Left lobe of liver (tissue), 2 donors: ENCODE results near the gene EBLN2. TPM values are rescaled to one million over a fixed set of nuclear protein-coding genes. Genes with fewer than 3 reads are reported as not detected.

Source experiments
- ATAC-seq: fragments of 200-7000 bp; cut with Tn5 transposase; one replicate; pipeline ENCODE4 v1.9.1; 2020; ENCODE audit warnings: mild to moderate bottlenecking, moderate library complexity
- DNase-seq: peaks from one replicate; pipeline ENCODE4 v3.0.0-alpha.2; 2020; ENCODE audit warnings: low spot score
- total RNA-seq: library from RNA; stranded (reverse); gene quantifications from one replicate; pipeline ENCODE4 v1.2.1, GENCODE V29; 2021
- donor health status: DM: no; HTN: no; CAD: no; lungs with moderate emphysema.
- donor health status: DM: no; HTN: yes; CAD: no.

The EBLN2 gene
- total RNA-seq = 2.0 TPM

DNA sequence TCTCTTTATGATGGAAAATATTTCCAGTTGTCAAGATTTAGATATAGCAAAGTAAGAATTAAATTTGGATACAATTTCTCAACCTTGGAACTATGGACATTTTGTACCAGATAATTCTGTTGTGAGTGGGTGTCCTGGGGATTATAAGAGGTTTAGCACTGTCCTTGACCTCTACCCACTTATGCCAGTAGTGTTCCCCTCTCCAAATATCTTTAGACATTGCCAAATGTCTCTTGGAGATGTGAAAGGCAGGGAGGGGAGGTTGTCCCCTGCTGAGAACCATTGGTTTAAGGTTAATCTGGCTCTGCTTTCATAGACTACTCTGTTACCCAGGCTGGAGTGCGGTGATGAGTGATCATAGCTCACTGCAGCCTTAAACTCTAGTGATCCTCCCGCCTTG is at the start of gene EBLN2:
TSS of gene EBLN2 (plus strand) at position 244 of the 400 bp plus-strand sequence. CDS start 423 bp downstream, outside the sequence.
- no peak for DNase-seq
- ATAC-seq = no peak

DNA sequence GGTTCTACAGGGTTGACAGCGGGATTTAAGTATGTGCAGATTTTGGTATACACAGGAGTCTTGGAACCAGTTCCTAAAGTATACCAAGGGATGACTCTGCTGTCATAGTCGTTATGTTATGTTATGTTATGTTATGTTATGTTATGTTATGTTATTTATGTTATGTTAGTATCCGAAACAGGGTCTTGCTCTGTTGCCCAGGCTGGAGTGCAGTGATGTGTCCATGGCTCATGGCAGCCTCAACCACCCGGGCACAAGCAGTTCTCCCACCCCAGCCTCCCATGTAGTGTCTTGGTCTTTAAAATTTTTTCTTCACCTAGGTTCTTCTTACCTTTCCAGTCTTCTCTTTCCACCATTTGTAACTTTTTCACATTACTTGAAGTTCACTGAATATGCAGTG is 43.2 kb upstream of the EBLN2 start:
- ATAC-seq (no peak), DNase-seq (no peak)

DNA sequence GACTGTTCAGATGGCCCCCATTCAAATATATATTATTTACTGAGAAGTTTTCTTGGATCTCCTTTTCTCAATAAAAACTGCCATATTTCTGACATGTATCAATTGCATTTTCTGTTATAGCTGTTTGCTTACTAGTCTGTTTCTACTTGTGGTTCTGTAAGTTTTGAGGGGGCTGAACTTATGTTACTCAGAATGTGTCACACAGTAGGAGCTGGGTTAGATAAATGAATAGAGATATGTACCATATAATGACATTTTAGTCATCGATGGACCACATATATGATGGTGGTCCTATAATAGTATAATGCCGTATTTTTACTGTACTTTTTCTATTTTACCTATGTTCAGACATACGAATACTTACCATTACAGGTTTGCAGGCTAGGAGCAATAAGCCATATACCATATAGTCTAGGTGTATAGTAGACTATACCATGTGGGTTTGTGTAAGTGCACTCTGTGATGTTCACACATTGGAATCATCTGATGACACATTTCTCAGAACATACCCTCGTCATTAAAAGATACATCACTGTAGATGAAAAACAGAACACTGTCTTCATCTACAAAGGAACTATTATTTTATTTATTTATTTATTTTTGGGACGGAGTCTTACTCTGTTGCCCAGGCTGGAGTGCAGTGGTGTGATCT is 42.5 kb upstream of the EBLN2 start:
- ATAC-seq (no peak), DNase-seq (no peak)

DNA sequence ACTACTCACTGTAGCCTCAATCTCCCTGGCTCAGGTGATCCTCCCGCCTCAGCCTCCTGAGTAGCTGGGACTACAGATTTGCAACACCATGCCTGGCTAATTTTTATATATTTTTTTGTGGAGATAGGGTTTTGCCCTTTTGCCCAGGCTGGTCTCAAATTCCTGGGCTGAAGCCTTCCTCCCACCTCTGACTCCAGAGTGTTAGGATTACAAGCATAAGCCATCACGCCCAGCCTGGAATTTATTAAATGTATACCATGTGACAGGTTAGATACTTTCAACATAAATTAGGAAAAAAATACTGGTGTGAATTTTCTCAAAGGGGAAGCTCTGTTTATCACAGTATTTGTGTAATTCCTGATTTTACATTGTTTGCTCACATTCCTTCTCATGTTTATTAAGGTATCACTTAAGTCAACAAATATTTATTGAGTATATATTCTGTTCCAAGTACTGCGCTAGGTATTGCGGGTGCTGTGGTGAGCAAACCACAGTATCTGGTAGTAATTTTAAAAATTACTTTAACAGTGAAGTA is 40.1 kb upstream of the EBLN2 start:
- DNase-seq (no peak), ATAC-seq (peak; percentile 37)

DNA sequence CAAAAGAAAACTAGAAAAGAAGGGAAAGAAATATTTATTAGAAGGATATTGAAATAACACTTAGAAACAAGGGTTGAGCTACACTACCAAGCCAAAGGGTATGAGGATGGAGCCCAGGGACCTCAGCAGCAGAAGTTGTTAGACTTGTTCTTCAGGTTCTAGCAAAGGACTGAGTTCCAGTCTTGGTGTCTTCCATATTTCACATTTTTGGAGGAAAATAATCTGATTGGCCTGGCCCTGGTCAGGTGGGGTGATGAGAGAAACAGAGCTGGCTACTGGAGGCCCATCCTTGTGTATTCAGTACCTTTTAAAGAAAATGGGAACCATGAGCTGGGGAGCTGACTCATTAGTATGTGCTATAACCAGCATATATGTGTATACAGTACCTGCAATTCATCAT is 36.6 kb upstream of the EBLN2 start:
- ATAC-seq (no peak), DNase-seq (no peak)

DNA sequence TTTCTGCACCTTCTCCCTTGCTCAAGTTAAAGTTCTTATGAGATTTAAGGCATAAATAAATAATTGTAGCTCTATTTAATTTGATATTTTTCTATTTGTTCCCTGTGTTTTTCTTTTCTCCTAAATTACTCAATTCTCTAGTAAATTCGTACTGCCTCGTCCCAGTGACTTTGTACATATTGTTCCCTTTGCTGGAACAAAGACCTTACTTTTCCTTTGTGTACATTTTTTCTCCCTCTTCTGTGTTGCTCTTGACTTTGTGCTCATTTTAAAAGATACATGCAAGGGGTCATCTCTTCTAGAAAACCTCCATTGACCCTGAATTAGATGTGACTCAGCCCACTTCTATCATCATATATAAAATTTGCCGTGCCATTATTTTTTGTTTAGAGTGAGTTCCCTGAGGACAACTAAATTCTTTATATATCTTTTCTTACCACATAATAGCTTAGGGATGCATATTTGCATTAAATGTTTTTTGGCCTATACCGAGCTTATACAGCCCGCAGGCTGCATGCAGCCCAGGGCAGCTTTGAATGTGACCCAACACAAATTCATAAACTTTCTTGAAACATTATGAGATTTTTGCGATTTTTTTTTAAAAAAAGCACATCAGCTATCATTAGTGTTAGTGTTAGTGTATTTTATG is 35.2 kb upstream of the EBLN2 start:
- no peak for DNase-seq
- ATAC-seq = no peak

DNA sequence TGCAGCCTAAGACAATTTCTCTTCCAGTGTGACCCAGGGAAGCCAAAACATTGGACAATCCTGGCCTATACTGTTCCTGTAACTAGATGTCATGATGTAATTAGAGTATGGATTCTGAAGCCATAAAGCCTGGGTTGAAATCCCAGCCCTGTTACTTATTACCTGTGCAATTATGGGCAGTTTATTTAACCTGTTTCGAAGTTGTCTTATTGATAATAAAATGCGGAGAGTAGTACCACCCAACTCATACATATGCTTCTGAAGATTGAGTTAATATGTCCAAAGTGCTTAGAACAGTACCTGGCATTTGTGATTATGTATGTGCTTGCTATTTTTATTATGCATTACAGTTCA is 34.7 kb upstream of the EBLN2 start:
- ATAC-seq (no peak), DNase-seq (no peak)

DNA sequence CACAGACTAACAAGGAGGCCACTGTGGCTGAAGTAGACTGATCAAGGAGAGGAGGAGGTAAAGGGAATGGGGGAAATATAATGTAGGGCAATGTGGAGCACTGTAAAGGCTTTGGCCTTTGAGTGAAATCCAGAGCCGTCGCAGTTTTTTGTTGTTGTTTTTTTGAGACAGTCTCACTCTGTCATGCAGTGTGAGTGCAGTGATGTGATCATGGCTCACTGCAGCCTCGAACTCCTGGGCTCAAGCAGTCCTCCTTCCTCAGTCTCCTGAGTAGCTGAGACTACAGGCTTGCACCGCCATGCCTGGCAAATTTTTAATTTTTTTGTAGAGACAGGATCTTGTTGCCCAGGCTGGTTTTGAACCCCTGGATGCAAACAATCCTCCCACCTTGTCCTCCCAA is 32.7 kb upstream of the EBLN2 start:
- ATAC-seq (no peak), DNase-seq (no peak)

DNA sequence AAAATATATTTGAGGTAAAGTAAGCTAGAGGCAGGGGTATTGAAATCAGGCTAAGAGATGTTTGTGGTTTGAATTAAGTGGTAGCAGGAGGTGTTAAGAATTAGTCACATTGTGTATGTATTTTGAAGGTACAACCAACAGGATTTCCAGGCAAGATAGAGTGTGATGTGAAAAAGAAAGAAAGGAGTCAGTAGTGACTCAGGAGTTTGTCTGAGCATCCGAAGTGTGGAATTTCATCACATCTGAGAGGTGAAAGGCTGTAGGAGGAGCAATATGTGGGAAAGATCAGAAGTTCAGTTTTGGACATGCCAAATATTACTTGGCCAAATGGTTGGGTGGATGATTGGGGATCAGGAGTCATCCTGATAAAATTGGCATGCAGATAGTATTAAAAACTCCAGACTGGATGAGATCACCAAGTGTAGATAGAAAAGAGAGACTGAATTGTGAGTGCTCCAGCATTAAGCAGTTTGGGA is 32.1 kb upstream of the EBLN2 start:
- DNase-seq (no peak), ATAC-seq (peak; percentile 88)

DNA sequence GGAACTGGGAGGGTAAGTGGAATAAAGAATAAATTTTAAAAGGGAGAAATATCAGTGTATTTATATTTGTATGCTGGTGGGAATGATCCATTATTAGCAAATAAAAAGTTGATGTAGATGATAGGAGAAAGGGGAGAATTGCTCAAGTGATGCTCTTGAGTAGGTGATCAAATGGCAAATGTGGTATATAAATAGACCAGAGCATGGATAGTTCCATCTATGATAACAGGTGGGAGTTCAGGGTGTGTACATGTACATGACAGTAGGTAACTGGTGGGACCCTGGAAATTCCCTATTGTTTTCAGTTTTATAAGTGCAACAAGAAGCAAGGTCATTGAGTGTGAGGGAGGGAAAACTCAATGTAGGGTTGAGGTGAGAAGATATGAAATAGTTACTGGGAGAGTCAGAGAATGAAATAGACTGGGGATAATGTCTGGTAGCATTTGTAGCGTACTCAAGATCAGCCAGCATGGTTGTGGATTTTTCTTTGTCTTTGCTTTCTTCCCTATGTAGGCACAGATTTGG is 31.3 kb upstream of the EBLN2 start:
- no peak for ATAC-seq
- DNase-seq = no peak

DNA sequence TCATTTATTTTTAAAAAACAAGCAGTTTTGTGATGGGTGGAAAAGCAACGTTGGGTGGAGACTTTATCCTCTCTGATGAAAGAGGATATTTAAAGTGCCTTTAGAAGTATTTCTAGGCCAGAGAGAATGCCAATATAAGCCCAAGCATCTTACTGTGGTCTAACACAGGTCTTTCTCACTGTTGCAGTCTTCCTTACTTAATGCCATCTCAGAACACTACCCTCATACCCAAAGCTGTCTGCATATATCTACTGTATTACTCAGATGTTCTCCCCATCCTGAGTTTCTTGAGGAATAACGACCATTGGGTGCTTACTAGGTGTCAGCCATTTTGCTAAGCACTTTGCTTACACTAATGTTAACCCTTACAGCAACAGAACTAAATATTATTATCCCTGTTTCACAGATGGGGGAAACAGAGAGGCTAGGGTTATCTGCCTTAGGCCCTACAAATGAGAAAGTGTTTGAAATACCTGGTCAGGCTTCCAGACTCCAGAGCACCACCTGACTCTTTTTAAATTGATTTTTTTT is 29.8 kb upstream of the EBLN2 start:
- ATAC-seq (no peak), DNase-seq (no peak)

DNA sequence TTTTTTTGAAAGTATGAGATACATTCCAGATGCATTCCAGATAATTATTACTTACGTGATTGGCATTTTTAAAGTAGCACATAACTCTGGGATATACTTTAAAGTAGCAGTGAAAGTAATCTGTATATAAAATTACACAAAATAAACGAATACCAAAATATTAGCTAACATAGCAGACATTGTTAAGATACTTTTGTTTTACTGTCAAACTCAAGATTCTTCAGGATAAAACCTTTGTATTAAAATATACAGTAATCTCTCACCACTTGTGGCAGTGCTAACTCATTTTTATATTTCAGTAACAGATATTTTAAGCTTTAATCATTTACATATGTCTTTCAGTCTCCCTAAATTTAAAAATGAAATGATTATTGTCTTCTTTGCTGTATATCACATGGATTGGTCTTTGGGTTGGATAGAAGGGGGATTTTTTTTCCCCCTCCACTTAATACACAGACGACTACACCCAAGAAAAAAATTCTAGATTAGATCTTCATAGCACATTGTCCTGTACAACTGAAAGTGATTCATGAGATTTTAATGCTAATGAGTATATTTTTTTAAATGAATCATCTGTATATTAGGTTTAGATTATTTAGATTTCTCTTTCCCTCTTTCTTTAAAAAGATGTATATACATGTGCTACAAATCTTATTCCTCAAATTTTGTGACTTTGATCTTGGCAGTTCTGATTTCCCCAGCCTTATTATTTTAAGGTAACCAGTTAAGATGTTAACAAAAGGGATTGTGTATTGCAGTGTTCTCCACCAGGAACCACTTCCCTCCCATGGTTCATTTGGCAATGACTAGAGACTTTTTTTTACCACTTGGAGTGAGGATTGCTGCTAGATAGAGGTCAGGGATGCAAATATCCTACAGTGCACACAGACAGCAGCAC is 24.5 kb upstream of the EBLN2 start:
- no peak for ATAC-seq
- DNase-seq = no peak

DNA sequence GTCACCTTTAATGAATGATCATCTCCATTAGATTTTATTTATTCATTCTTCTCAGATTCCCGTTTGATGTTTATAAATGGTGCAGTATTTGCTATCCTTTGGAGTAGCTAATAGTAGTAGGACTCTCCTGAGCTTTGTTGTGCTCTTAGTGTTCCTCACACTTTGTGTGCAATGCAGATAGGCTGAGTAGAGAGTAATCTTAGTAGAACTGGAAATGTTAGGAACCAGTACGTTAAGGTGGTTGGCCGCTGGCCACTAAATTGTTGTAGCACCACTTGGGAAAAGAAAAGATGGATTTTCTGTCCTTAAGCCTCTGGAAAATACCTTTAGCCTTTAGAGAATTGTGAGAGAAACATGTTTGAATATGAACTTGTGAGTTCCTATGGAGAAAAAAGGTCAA is 19.9 kb upstream of the EBLN2 start:
- no peak for ATAC-seq
- no peak for DNase-seq

DNA sequence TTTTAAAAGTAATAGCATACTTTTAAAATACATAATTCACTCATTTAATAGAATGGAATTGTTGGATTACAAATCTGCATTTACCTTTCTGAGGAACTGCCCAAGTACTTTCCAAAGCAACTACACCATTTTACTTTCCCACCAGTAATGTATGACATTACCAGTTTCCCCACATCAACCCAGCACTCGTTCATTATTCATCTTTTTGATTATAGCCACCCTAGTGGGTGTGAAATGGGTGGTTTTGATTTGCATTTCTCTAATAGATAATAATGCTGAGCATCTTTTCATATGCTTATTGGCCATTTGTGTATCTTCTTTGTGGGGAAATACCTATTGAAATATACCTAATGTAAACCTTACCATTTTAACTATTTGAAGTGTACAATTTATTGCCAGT is 18.0 kb upstream of the EBLN2 start:
- no peak for ATAC-seq

DNA sequence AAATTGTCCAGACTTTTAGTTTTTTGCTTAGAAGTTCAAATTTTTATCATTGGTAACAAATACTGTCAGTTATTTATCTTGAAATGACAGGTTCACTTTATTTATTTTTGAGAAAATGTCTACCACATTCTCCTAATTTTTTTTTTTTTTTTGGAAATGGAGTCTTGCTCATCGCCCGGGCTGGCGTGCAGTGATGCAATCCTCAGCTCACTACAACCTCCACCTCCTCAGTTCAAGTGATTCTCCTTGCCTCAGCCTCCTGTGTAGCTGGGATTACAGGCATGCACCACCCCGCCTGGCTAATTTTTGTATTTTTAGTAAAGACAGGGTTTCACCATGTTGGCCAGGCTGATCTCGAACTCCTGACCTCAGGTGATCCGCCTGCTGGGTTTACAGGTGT is 16.1 kb upstream of the EBLN2 start:
- DNase-seq (no peak), ATAC-seq (no peak)

More for the DNA sequence above, 18.0 kb upstream of the EBLN2 start:
- DNase-seq = no peak

DNA sequence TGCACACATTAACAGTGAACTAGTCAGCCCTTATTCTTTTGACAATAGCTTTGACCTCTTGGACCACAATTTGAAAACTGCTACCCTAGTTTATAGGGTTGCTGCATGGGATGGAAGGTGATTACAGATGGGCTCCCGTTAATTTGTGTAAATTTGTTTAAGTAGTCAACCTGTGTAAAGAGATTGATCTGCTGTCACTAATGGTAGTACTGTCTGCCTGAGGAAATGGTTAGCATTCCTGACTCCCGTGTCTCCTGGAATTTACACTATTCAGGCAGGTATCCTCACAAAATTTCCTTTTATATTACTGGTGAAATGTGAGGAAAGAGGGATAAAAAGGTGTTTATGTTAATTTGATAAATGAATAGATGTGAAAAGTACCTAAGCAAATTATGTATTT is 15.3 kb upstream of the EBLN2 start:
- DNase-seq = no peak
- no peak for ATAC-seq

DNA sequence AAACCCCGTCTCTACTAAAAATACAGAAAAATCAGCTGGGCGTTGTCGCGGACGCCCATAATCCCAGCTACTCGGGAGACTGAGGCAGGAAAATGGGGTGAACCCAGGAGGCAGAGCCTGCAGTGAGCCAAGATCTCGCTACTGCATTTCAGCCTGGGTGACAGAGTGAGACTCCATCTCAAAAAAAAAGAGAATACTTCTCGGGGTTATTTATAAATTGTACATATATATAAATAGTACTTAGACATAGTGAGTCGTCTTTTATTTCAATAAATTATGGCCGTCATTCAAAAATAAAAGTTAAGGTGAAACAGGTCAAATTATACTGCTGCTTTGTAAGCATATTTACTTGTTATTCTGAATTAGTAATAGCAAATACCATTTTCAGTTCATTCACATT is 12.1 kb upstream of the EBLN2 start:
- ATAC-seq = no peak

DNA sequence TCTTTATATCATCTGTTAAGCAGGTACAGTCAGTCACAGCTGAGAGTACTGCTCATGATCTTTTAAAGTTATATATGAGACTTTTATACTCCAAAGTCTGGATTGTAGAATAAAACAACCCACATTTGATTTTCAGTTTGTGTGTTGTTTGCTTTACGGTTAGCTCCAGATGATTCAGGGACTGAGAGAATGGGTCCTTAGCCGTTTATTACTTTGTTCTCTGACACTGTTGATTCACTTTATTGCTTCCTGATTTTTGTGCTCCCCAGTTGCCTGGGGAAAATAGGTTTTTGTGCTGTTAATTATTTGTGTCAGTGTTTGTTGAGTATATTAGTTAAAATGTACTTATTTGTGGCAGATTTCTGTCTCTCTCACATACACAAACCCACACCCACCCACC is 8.6 kb upstream of the EBLN2 start:
- DNase-seq (no peak), ATAC-seq (no peak)

More for the DNA sequence above, 12.1 kb upstream of the EBLN2 start:
- no peak for DNase-seq

DNA sequence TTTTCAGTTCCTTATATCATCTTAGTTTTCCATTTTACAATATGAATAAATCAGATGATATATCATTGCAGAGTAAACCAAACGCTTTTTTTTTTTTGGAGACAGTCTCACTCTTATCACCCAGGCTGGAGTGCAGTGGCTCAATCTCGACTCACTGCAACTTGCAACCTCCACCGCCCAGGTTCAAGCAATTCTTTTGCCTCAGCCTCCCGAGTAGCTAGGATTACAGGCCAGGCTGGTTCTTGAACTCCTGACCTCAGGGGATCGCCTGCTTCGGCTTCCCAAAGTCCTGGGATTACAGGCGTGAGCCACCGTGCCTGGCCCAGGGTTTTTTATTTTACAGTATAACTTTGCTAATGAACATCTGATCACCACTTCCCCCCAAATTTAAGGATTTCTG is 5.9 kb upstream of the EBLN2 start:
- ATAC-seq (peak; percentile 12), DNase-seq (no peak)

DNA sequence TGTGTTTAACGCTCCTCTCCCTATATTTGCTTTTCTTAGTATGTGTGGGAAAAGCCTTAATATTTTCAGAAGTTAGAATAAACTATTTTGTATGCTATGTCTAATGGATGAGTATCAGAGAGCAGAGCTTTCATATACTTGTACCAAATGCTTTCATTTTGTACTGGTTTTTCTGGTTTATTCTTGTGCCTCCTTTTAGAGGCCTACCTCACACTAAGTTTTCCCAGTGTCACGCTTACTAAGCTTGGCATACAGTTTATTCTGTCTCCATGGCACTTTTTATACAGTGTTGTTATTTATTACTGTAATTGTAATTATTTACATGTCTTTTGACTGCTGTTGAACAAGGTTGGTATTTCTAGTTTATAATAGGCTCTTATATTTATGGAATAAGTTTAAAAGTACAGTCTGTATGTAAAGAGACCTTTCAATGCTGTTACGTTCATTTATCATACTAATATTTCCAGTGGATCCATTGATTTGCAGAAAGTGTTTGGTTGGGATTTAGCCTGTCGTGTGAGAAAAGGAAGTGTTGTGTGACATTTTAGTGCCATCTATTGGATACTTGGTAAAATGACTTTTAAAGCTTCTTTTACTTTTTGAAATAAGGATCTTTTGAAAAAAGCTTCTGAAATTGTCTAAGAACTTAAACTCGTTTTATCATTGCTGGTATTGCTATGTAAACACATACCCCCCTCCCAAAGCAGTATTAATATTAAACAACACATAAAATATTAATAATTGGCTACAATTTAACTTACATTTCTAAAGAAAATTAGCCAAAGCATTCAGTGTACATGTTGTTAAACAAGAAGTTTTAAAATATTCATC is 5.2 kb upstream of the EBLN2 start:
- DNase-seq (no peak), ATAC-seq (peak; percentile 78)
